Placental pericyte (primary cell): ENCODE data around the gene FARSB. TPM values are rescaled to one million over a fixed set of nuclear protein-coding genes. Genes with fewer than 3 reads are reported as not detected.

ENCODE experiments used
- total RNA-seq: library from RNA; depleted of rRNA; stranded (reverse); fragments of >200 nt; gene quantifications from 2 replicates; pipeline ENCODE4 v1.2.3, GENCODE V29; 2012

FARSB gene
- total RNA-seq = 10.3 and 31.9 TPM in 2 replicates

GRCh38 chr2:222655787-222656525 is at the start of gene FARSB:
Gene FARSB (minus strand): TSS chr2:222656092. CDS start chr2:222656073, 19 bp downstream.

GRCh38 chr2:222671259-222672067 is 15.6 kb upstream of the FARSB start, which contains the start of gene MOGAT1:
Gene MOGAT1 (plus strand): TSS chr2:222671658. CDS start chr2:222671786, 128 bp downstream.

Other genes starting within 250 kb of the FARSB start
- gene SGPP2, start 231.5 kb downstream of the FARSB start, total RNA-seq = not detected in 2 replicates
- gene MOGAT1, start 15.6 kb upstream of the FARSB start, total RNA-seq = not detected in 2 replicates
- gene ACSL3, start 204.9 kb upstream of the FARSB start, total RNA-seq = 151 and 196 TPM in 2 replicates